Measurements from ENCODE around the gene TTLL11. TPM values are rescaled to one million over a fixed set of nuclear protein-coding genes. Genes with fewer than 3 reads are reported as not detected.
"Not testable (repeated sequence)": the region's sequence is repeated elsewhere in the genome, so short reads cannot be mapped to it uniquely, and the experiment has no call there.

The TTLL11 gene
- total and polyA plus RNA-seq, 5 donors from 2014 or later = 2.0 to 6.1 (median 3.5) TPM

DNA sequence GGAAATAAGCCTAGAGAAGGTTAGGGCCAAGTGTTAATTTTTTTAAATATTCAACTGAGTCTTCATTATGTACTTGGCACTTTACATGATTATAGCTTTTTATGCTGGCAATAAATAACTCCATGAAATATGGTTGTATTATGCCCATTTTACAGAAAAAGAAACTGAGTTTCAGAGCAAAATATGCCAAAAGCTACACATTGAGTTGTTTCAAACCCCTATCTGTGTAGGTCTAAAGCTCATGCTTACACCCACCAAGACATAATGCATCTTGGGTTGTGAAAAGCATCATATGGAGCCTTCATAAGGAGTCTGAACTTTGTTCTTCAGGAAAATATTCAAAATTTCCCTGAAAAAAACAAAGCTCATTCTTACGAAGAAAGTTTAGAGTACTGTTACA is 14.6 kb downstream of the TTLL11 start:
- Histone ChIP-seq H3K4me1 (ENCODE audit: control insufficient read depth, insufficient read depth, low read length, poor library complexity, severe bottlenecking) (no peaks in the 10 kb centered on the region), H3K36me3 (ENCODE audit: control insufficient read depth, insufficient read depth, low read length) (no peaks in the 10 kb centered on the region), H3K27ac (ENCODE audit: insufficient read depth, low read length, poor library complexity, severe bottlenecking) (no peak overlapping the region), H3K4me3 (ENCODE audit: low read depth, low read length) (no peak overlapping the region), H3K9me3 (ENCODE audit: control insufficient read depth in 2 of 2, low read length in 2 of 2) (peaks cover 7 to 11% of the 10 kb centered on the region in 2 experiments), H3K27me3 (ENCODE audit: control insufficient read depth, insufficient read depth, low read length) (no peaks in the 10 kb centered on the region)
- ATAC-seq (ENCODE audit: low read depth in 2 of 2) (no peak), DNase-seq (no peak)
- Mint-ChIP-seq H3K4me3 (no peak overlapping the region), H3K36me3 (peaks cover 23% of the 10 kb centered on the region), H3K27ac (no peak overlapping the region), H3K27me3 (no peaks in the 10 kb centered on the region), H3K9me3 (peaks cover 0 to 18% (median 6%) of the 10 kb centered on the region in 7 donors), H3K4me1 (peaks cover 0 to 14% (median 2%) of the 10 kb centered on the region in 4 donors)

DNA sequence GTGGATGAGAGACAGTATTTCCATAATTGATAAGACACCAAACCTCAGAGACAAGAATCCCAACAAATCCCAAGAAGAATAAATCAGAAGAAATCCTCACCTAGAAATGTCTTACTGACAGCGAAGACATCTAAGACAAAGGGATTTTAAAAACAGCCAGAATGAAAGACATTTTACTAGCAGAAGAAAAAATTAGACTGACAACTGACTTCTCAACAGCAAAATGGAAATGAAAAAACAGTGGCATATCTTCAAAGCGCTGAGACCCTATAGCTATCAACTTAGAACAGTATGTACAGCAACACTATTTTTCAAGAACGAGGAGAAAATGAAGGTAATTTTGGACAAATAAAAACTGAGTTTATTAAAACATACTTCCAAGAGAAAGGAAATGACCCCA is 16.3 kb downstream of the TTLL11 start:
- ATAC-seq (ENCODE audit: low read depth in 2 of 2) (no peak), DNase-seq (no peak)
- peaks cover 0 to 18% (median 7%) of the 10 kb centered on the region in 7 donors for H3K9me3 Mint-ChIP-seq
- no peak overlapping the region for H3K4me3 Mint-ChIP-seq
- H3K36me3 ChIP-seq (ENCODE audit: control insufficient read depth, insufficient read depth, low read length) = no peaks in the 10 kb centered on the region
- H3K27me3 Mint-ChIP-seq = no peaks in the 10 kb centered on the region
- peaks cover 31% of the 10 kb centered on the region for H3K36me3 Mint-ChIP-seq
- H3K27me3 ChIP-seq (ENCODE audit: control insufficient read depth, insufficient read depth, low read length) = no peaks in the 10 kb centered on the region
- H3K4me1 Mint-ChIP-seq = peaks cover 0 to 12% (median 3%) of the 10 kb centered on the region in 4 donors
- H3K27ac Mint-ChIP-seq = no peak overlapping the region
- H3K4me3 ChIP-seq (ENCODE audit: low read depth, low read length) = no peak overlapping the region
- peaks cover 7 to 11% of the 10 kb centered on the region in 2 experiments for H3K9me3 ChIP-seq (ENCODE audit: control insufficient read depth in 2 of 2, low read length in 2 of 2)
- no peaks in the 10 kb centered on the region for H3K4me1 ChIP-seq (ENCODE audit: control insufficient read depth, insufficient read depth, low read length, poor library complexity, severe bottlenecking)
- H3K27ac ChIP-seq (ENCODE audit: insufficient read depth, low read length, poor library complexity, severe bottlenecking) = no peak overlapping the region

DNA sequence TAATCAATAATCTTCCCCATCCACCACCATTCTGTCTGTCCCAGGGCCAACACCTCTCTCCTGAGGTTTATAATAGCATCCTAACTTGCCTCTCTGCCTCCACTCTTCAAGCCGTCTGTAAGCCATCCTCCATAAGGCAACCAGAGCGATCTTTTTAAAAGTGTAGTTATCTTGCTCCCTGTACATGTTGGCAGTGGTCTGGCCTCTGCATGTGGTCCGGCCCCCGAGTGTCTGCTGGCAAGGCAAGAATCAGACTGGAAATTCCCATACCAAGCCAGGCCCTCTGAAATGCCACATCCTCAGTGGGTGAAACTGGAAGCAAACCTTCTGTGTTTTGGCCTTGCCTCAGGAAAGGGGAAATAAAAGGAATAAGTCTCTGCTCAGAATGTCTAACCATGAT is 17.0 kb downstream of the TTLL11 start:
- Mint-ChIP-seq H3K9me3 (peaks cover 0 to 18% (median 7%) of the 10 kb centered on the region in 7 donors), H3K4me1 (peaks cover 0 to 8% (median 3%) of the 10 kb centered on the region in 4 donors), H3K4me3 (no peak overlapping the region), H3K27me3 (no peaks in the 10 kb centered on the region), H3K27ac (no peak overlapping the region), H3K36me3 (peaks cover 33% of the 10 kb centered on the region)
- Histone ChIP-seq H3K4me1 (ENCODE audit: control insufficient read depth, insufficient read depth, low read length, poor library complexity, severe bottlenecking) (no peaks in the 10 kb centered on the region), H3K4me3 (ENCODE audit: low read depth, low read length) (no peak overlapping the region), H3K27me3 (ENCODE audit: control insufficient read depth, insufficient read depth, low read length) (no peaks in the 10 kb centered on the region), H3K9me3 (ENCODE audit: control insufficient read depth in 2 of 2, low read length in 2 of 2) (peaks cover 7 to 11% of the 10 kb centered on the region in 2 experiments), H3K27ac (ENCODE audit: insufficient read depth, low read length, poor library complexity, severe bottlenecking) (no peak overlapping the region), H3K36me3 (ENCODE audit: control insufficient read depth, insufficient read depth, low read length) (no peaks in the 10 kb centered on the region)
- ATAC-seq (ENCODE audit: low read depth in 2 of 2) (no peak), DNase-seq (no peak)

DNA sequence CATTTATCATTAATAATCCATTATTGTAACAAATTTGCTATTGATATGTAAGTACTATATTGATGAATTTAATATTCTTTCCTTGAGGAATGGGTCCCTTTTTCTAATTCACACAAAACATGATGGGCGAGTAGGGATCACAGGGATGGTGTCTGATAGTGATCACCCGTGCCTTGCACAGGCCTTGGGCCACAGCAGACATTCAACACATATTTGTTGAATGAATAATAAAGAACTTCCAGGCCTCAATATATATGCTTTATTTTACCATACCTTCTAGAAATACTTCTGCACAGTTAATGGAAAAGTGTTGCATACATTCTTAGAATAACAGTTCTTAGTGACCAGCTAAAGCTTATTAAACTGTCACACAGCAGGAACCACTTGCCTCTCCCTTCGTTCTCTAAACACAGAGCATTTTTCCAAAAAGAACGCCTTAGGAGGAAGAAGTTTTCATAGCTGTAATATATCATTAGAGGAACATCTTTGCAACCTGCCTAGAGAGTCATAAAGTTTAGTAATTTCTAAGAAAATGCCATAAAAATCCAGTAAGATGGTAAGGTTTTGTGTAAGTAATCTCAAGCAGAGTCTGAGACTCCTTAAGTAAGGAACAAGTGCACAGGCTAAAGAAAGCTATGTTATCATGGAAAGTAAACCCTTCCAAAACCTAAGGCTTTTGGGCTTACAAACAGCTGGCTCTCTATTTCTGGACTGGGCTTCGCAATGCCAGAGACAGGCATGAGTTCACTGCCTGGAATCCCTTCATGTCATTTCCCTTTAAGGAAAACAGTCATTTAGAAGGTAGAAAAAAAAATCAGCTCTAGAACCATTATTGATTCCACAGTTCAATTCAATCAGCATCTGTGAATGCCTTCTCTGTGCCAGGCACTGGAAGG is 17.7 kb downstream of the TTLL11 start:
- Mint-ChIP-seq H3K9me3 (peaks cover 0 to 18% (median 7%) of the 10 kb centered on the region in 7 donors), H3K27ac (no peak overlapping the region), H3K27me3 (no peaks in the 10 kb centered on the region), H3K4me3 (no peak overlapping the region), H3K36me3 (peaks cover 36% of the 10 kb centered on the region), H3K4me1 (peaks cover 0 to 10% (median 3%) of the 10 kb centered on the region in 4 donors)
- Histone ChIP-seq H3K4me3 (ENCODE audit: low read depth, low read length) (no peak overlapping the region), H3K36me3 (ENCODE audit: control insufficient read depth, insufficient read depth, low read length) (no peaks in the 10 kb centered on the region), H3K27ac (ENCODE audit: insufficient read depth, low read length, poor library complexity, severe bottlenecking) (no peak overlapping the region), H3K27me3 (ENCODE audit: control insufficient read depth, insufficient read depth, low read length) (no peaks in the 10 kb centered on the region), H3K4me1 (ENCODE audit: control insufficient read depth, insufficient read depth, low read length, poor library complexity, severe bottlenecking) (no peaks in the 10 kb centered on the region), H3K9me3 (ENCODE audit: control insufficient read depth in 2 of 2, low read length in 2 of 2) (peaks cover 7 to 11% of the 10 kb centered on the region in 2 experiments)
- no peak for DNase-seq
- no peak for ATAC-seq (ENCODE audit: low read depth in 2 of 2)

DNA sequence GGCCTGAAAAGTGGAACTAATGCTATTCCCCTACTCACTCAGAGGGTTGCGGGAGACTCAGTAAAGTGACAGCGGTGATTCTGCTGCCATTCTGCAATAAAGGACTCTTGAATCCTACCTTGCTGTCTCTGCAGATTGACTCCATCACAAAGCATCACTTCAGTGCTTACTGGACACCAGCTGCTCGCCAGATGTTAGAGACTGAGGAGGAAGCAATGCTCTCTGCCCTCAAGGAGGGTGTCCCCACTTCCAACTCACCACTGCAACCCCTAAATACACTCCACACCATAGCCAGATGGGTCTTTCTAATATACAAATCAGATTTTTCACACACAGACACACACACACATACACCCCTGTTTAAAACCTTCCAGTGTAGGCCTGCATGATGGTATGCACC is 21.4 kb downstream of the TTLL11 start:
- H3K4me1 Mint-ChIP-seq = peaks cover 0 to 10% (median 1%) of the 10 kb centered on the region in 4 donors

DNA sequence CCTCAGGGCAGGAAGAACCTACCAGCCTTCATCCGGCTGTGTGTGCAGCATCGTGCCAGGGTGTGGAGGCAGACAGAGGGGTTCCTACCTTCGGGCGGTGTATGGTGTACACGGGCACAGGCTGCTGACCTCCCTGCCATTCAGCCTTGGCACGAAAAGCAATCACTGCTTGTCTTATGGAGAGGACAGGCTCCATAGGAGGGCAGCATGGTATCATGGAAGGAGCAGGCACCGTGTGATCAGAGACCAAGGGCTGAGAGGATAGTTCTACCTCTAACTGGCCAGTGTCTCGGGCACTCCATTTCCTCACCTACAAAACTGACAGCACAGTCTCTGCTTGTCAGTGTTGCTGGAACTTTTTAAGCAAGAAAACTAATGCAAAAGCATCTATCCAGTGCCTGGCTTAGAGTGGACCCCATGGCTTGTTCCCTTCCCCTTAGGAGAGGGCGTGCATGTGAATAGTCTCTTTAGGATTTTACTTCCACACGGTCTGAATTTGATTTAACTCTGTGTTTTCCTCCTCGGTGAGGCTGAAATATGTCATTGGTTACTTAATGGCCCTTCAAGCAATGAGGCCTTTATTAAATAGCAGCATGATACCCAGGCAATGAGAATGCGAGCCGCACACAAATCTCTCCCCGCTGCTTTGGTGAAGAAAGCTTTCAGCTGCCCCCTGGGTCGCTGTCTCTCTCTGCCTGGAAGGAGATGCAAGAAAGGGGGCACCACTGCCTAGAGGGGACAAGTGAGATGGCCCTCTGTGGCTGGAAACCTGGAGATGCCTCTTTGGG is 22.2 kb downstream of the TTLL11 start:
- peaks cover 0 to 1% (median 0%) of the 10 kb centered on the region in 7 donors for H3K9me3 Mint-ChIP-seq
- no peaks in the 10 kb centered on the region for H3K27me3 Mint-ChIP-seq
- DNase-seq (no peak), ATAC-seq (ENCODE audit: low read depth in 2 of 2) (no peak)
- no peaks in the 10 kb centered on the region for H3K36me3 ChIP-seq (ENCODE audit: control insufficient read depth, insufficient read depth, low read length)
- H3K36me3 Mint-ChIP-seq = peaks cover 21% of the 10 kb centered on the region
- no peaks in the 10 kb centered on the region for H3K27me3 ChIP-seq (ENCODE audit: control insufficient read depth, insufficient read depth, low read length)
- H3K27ac Mint-ChIP-seq = no peak overlapping the region
- no peak overlapping the region for H3K27ac ChIP-seq (ENCODE audit: insufficient read depth, low read length, poor library complexity, severe bottlenecking)
- no peaks in the 10 kb centered on the region for H3K4me1 ChIP-seq (ENCODE audit: control insufficient read depth, insufficient read depth, low read length, poor library complexity, severe bottlenecking)
- H3K4me3 Mint-ChIP-seq = no peak overlapping the region
- H3K9me3 ChIP-seq (ENCODE audit: control insufficient read depth in 2 of 2, low read length in 2 of 2) = no peaks in the 10 kb centered on the region
- no peak overlapping the region for H3K4me3 ChIP-seq (ENCODE audit: low read depth, low read length)
- peaks cover under 1 to 10% (median 4%) of the 10 kb centered on the region in 4 donors for H3K4me1 Mint-ChIP-seq

More for the DNA sequence above, 21.4 kb downstream of the TTLL11 start:
- H3K4me3 Mint-ChIP-seq = no peak overlapping the region
- H3K27ac Mint-ChIP-seq = peak overlapping the region in 1 of 3 donors; percentile 39
- no peak for ATAC-seq (ENCODE audit: low read depth in 2 of 2)
- Histone ChIP-seq H3K36me3 (ENCODE audit: control insufficient read depth, insufficient read depth, low read length) (no peaks in the 10 kb centered on the region), H3K9me3 (ENCODE audit: control insufficient read depth in 2 of 2, low read length in 2 of 2) (no peaks in the 10 kb centered on the region), H3K27me3 (ENCODE audit: control insufficient read depth, insufficient read depth, low read length) (no peaks in the 10 kb centered on the region), H3K27ac (ENCODE audit: insufficient read depth, low read length, poor library complexity, severe bottlenecking) (no peak overlapping the region), H3K4me1 (ENCODE audit: control insufficient read depth, insufficient read depth, low read length, poor library complexity, severe bottlenecking) (no peaks in the 10 kb centered on the region), H3K4me3 (ENCODE audit: low read depth, low read length) (no peak overlapping the region)
- no peaks in the 10 kb centered on the region for H3K27me3 Mint-ChIP-seq
- peaks cover 27% of the 10 kb centered on the region for H3K36me3 Mint-ChIP-seq
- DNase-seq = no peak
- H3K9me3 Mint-ChIP-seq = peaks cover 0 to 3% (median 3%) of the 10 kb centered on the region in 7 donors

DNA sequence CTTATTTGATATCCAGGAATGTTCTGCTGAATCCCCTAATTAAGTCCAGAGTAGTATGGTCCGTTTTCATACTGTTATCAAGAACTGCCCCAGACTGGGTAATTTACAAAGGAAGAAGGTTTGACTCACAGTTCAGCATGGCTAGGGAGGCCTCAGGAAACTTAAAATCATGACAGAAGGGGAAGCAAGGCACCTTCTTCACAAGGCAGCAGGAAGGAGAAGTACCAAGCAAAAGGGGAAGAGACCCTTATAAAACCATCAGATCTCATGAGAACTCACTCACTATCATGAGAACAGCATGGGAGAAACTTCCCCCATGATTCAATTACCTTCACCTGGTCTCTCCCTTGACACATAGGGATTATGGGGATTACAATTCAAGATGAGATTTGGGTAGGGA is 26.4 kb downstream of the TTLL11 start:
- not testable (repeated sequence) for H3K27ac Mint-ChIP-seq; H3K36me3 ChIP-seq (ENCODE audit: control insufficient read depth, insufficient read depth, low read length); H3K27me3 ChIP-seq (ENCODE audit: control insufficient read depth, insufficient read depth, low read length); H3K4me3 ChIP-seq (ENCODE audit: low read depth, low read length); H3K27me3 Mint-ChIP-seq; DNase-seq; ATAC-seq (ENCODE audit: low read depth in 2 of 2); H3K4me1 ChIP-seq (ENCODE audit: control insufficient read depth, insufficient read depth, low read length, poor library complexity, severe bottlenecking); H3K4me3 Mint-ChIP-seq; H3K9me3 ChIP-seq (ENCODE audit: control insufficient read depth in 2 of 2, low read length in 2 of 2); H3K27ac ChIP-seq (ENCODE audit: insufficient read depth, low read length, poor library complexity, severe bottlenecking); H3K9me3 Mint-ChIP-seq
- H3K36me3 Mint-ChIP-seq = peaks cover 16% of the 10 kb centered on the region
- H3K4me1 Mint-ChIP-seq = peaks cover 4 to 11% (median 10%) of the 10 kb centered on the region in 4 donors

All from CD4-positive, CD25-positive, alpha-beta regulatory T cell (primary cell).